Activated CD8-positive, alpha-beta memory T cell treated with anti-CD3 and anti-CD28 coated beads, Interleukin-2, amount 50 U/mL, for 24 hours (primary cell): Measurements from ENCODE around the gene LRRC49.
"Not testable (repeated sequence)": the region's sequence is repeated elsewhere in the genome, so short reads cannot be mapped to it uniquely, and the experiment has no call there.

Experiments
- DNase-seq: peaks from one replicate; pipeline ENCODE4 v3.0.0-alpha.2; 2020; ENCODE audit errors: extremely low read depth

Gene LRRC49

GRCh38 chr15:70974004-70974832, 81.6 kb downstream of the LRRC49 start:
- no peak for DNase-seq

GRCh38 chr15:70976851-70977250, 84.2 kb downstream of the LRRC49 start:
- DNase-seq, result no peak

GRCh38 chr15:70995383-70995970, 102.9 kb downstream of the LRRC49 start:
- DNase-seq, result no peak

GRCh38 chr15:70998319-70998718, 105.7 kb downstream of the LRRC49 start:
- DNase-seq, result no peak

GRCh38 chr15:71002316-71002715, 109.7 kb downstream of the LRRC49 start:
- no peak for DNase-seq

GRCh38 chr15:71003319-71003718, 110.7 kb downstream of the LRRC49 start:
- DNase-seq, result no peak

- not testable (repeated sequence) for DNase-seq
Measured at GRCh38 chr15:71004506-71004905, 111.9 kb downstream of the LRRC49 start.

GRCh38 chr15:71005895-71006294, 113.3 kb downstream of the LRRC49 start:
- no peak for DNase-seq

GRCh38 chr15:71008250-71008870, 115.7 kb downstream of the LRRC49 start:
- DNase-seq, result no peak

- no peak for DNase-seq
Measured at GRCh38 chr15:71010472-71010871, 117.8 kb downstream of the LRRC49 start.

GRCh38 chr15:71010997-71011396, 118.4 kb downstream of the LRRC49 start:
- DNase-seq, result no peak

GRCh38 chr15:71011503-71012155, 119.0 kb downstream of the LRRC49 start:
- DNase-seq, result no peak

GRCh38 chr15:71013446-71013845, 120.8 kb downstream of the LRRC49 start:
- no peak for DNase-seq

GRCh38 chr15:71015342-71015741, 122.7 kb downstream of the LRRC49 start:
- DNase-seq, result no peak

GRCh38 chr15:71031232-71031631, 138.6 kb downstream of the LRRC49 start:
- not testable (repeated sequence) for DNase-seq

- not testable (repeated sequence) for DNase-seq
Measured at GRCh38 chr15:71035478-71035877, 142.9 kb downstream of the LRRC49 start.

- DNase-seq, result no peak
Measured at GRCh38 chr15:71042356-71042922, 149.8 kb downstream of the LRRC49 start.

GRCh38 chr15:71043373-71043772, 150.7 kb downstream of the LRRC49 start:
- no peak for DNase-seq

GRCh38 chr15:71044006-71044405, 151.4 kb downstream of the LRRC49 start:
- DNase-seq, result no peak

GRCh38 chr15:71046146-71046545, 153.5 kb downstream of the LRRC49 start:
- not testable (repeated sequence) for DNase-seq

GRCh38 chr15:71048913-71049675, 156.5 kb downstream of the LRRC49 start:
- DNase-seq, result no peak
